NT2/D1 (cell line): Measurements from ENCODE around the gene SORCS3.

Experiments used
- SUZ12 ChIP-seq: IDR thresholded peaks from 2 replicates; pipeline ENCODE4 v1.6.1; 2011; ENCODE audit not compliant: insufficient read length, insufficient read depth; ENCODE audit errors: extremely low read depth
- YY1 ChIP-seq: IDR thresholded peaks from 2 replicates; pipeline ENCODE4 v1.6.1; 2011; ENCODE audit not compliant: insufficient read length, insufficient read depth
- ZNF274 ChIP-seq: IDR thresholded peaks from 2 replicates; pipeline ENCODE4 v1.6.1; 2011; ENCODE audit warnings: mild to moderate bottlenecking, low read depth, low read length

DNA sequence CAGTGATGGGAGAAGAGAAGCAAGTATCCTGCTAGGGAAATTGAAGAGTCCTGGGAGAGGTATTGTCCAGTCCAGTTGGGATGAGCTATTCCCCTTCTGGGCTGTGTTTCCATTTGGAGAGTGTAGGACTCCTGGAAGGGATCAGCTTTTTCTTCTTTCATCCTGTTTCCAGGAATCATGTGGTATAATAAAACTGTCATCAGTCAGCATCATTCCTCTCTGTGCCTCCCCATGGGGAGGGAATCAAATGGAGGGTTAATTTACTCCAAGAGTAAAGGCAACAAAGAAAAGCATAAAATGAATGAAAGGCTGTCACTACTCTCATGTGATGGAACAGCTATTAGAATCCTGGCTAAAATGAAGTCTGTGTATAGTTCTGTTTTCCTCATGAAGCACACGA lies 429.9 kb downstream of the SORCS3 start:
- no peak for TF ChIP-seq ZNF274
- no peak for TF ChIP-seq YY1
- TF ChIP-seq SUZ12, result no peak
